KMS-11 (cell line): ENCODE measurements around the gene TTC8.

Experiments used
- H2AFZ ChIP-seq: fragments of 200-600 bp; sonication (generic); 2 replicates; pipeline ENCODE4 v1.6.1; 2016; ENCODE audit warnings: antibody characterized with exemption, mixed run types, low read depth
- H3K27ac ChIP-seq: fragments of 200-600 bp; sonication (generic); 2 replicates; pipeline ENCODE4 v1.6.1; 2016; ENCODE audit warnings: mild to moderate bottlenecking, mixed run types
- H3K27me3 ChIP-seq: fragments of 200-600 bp; sonication (generic); 2 replicates; pipeline ENCODE4 v1.6.1; 2017; ENCODE audit warnings: mild to moderate bottlenecking, low read depth, mixed run types, moderate library complexity; ENCODE audit not compliant: insufficient read depth
- H3K36me3 ChIP-seq: fragments of 200-600 bp; sonication (generic); 2 replicates; pipeline ENCODE4 v1.6.1; 2017; ENCODE audit warnings: mild to moderate bottlenecking, mixed run types; ENCODE audit not compliant: insufficient read depth
- H3K4me1 ChIP-seq: fragments of 200-600 bp; sonication (generic); 2 replicates; pipeline ENCODE4 v1.6.1; 2016; ENCODE audit warnings: mild to moderate bottlenecking, low read depth, mixed run types; ENCODE audit not compliant: poor library complexity, severe bottlenecking
- H3K4me2 ChIP-seq: fragments of 200-600 bp; sonication (generic); 2 replicates; pipeline ENCODE4 v1.7.0; 2016; ENCODE audit warnings: mild to moderate bottlenecking, mixed run types
- H3K4me3 ChIP-seq: fragments of 200-600 bp; sonication (generic); IDR thresholded peaks from 2 replicates; pipeline ENCODE4 v1.6.1; 2017; ENCODE audit warnings: low read depth, low read length, mixed read lengths; ENCODE audit not compliant: insufficient read depth
- H3K79me2 ChIP-seq: fragments of 200-600 bp; sonication (generic); 2 replicates; pipeline ENCODE4 v1.6.1; 2016; ENCODE audit warnings: low read depth, mixed run types; ENCODE audit not compliant: insufficient read depth
- H3K9ac ChIP-seq: fragments of 200-600 bp; sonication (generic); 2 replicates; pipeline ENCODE4 v1.6.1; 2016; ENCODE audit warnings: mild to moderate bottlenecking, mixed run types
- H4K20me1 ChIP-seq: fragments of 200-600 bp; sonication (generic); 2 replicates; pipeline ENCODE4 v1.6.1; 2016; ENCODE audit warnings: mild to moderate bottlenecking, mixed run types; ENCODE audit not compliant: insufficient read depth
- CTCF ChIP-seq: fragments of 200-600 bp; sonication (generic); conservative IDR thresholded peaks from 2 replicates; pipeline ENCODE4 v1.6.1; 2017; ENCODE audit warnings: low read depth, mild to moderate bottlenecking, antibody characterized with exemption, low read length, moderate library complexity, mixed read lengths

Gene TTC8

GRCh38 chr14:88904864-88905263 lies 80.4 kb downstream of the TTC8 start:
- Histone ChIP-seq H3K27ac (no peak overlapping the region), H3K36me3 (no peaks in the 10 kb centered on the region), H4K20me1 (no peaks in the 10 kb centered on the region), H3K4me3 (no peak overlapping the region), H3K79me2 (no peaks in the 10 kb centered on the region), H3K27me3 (no peaks in the 10 kb centered on the region), H3K4me2 (no peak overlapping the region), H2AFZ (no peak overlapping the region), H3K4me1 (no peaks in the 10 kb centered on the region), H3K9ac (no peak overlapping the region)
- no peak for TF ChIP-seq CTCF

GRCh38 chr14:88908216-88908615 lies 83.8 kb downstream of the TTC8 start:
- Histone ChIP-seq H3K36me3 (no peaks in the 10 kb centered on the region), H3K4me3 (no peak overlapping the region), H3K4me1 (no peaks in the 10 kb centered on the region), H3K9ac (no peak overlapping the region), H3K79me2 (no peaks in the 10 kb centered on the region), H4K20me1 (no peaks in the 10 kb centered on the region), H3K4me2 (no peak overlapping the region), H3K27me3 (no peaks in the 10 kb centered on the region), H2AFZ (no peak overlapping the region), H3K27ac (no peak overlapping the region)
- no peak for TF ChIP-seq CTCF

GRCh38 chr14:88910386-88910785 lies 85.9 kb downstream of the TTC8 start:
- H3K4me3 ChIP-seq = no peak overlapping the region
- H3K27me3 ChIP-seq = no peaks in the 10 kb centered on the region
- H3K9ac ChIP-seq = no peak overlapping the region
- TF ChIP-seq CTCF = no peak
- no peaks in the 10 kb centered on the region for H4K20me1 ChIP-seq
- no peaks in the 10 kb centered on the region for H3K79me2 ChIP-seq
- no peaks in the 10 kb centered on the region for H3K4me1 ChIP-seq
- H3K36me3 ChIP-seq = no peaks in the 10 kb centered on the region
- no peak overlapping the region for H3K4me2 ChIP-seq
- no peak overlapping the region for H3K27ac ChIP-seq
- H2AFZ ChIP-seq = no peak overlapping the region

- Histone ChIP-seq H3K79me2 (no peaks in the 10 kb centered on the region), H3K27me3 (no peaks in the 10 kb centered on the region), H4K20me1 (no peaks in the 10 kb centered on the region), H3K4me3 (no peak overlapping the region), H3K27ac (no peak overlapping the region), H2AFZ (no peak overlapping the region), H3K36me3 (no peaks in the 10 kb centered on the region), H3K4me1 (no peaks in the 10 kb centered on the region), H3K4me2 (no peak overlapping the region), H3K9ac (no peak overlapping the region)
- no peak for TF ChIP-seq CTCF
Observed at GRCh38 chr14:88911809-88912208, 87.4 kb downstream of the TTC8 start.

- Histone ChIP-seq H3K27ac (no peak overlapping the region), H3K4me1 (no peaks in the 10 kb centered on the region), H3K79me2 (no peaks in the 10 kb centered on the region), H3K4me2 (no peak overlapping the region), H4K20me1 (no peaks in the 10 kb centered on the region), H3K4me3 (no peak overlapping the region), H3K27me3 (no peaks in the 10 kb centered on the region), H2AFZ (no peak overlapping the region), H3K36me3 (no peaks in the 10 kb centered on the region), H3K9ac (no peak overlapping the region)
- no peak for TF ChIP-seq CTCF
Observed at GRCh38 chr14:88914956-88915355, 90.5 kb downstream of the TTC8 start.
